8988T (cell line): ENCODE data around the gene MEIOC.
"Not testable (repeated sequence)": the region's sequence is repeated elsewhere in the genome, so short reads cannot be mapped to it uniquely, and the experiment has no call there.

Experiments
- DNase-seq: peaks from one replicate; pipeline ENCODE4 v3.0.0; 2011

The MEIOC gene

GRCh38 chr17:44655983-44656710, at the start of gene MEIOC:
MEIOC (plus strand) TSS chr17:44656468; CDS start chr17:44656614, 146 bp downstream.
- DNase-seq: no peak

GRCh38 chr17:44606658-44607057, 49.6 kb upstream of the MEIOC start:
- DNase-seq: no peak

- DNase-seq: no peak
Measured at GRCh38 chr17:44607836-44608690, 48.2 kb upstream of the MEIOC start.

GRCh38 chr17:44608727-44609435, 47.4 kb upstream of the MEIOC start:
- no peak for DNase-seq

GRCh38 chr17:44610331-44610730, 45.9 kb upstream of the MEIOC start:
- DNase-seq: no peak

GRCh38 chr17:44610871-44611270, 45.4 kb upstream of the MEIOC start:
- DNase-seq: no peak

- no peak for DNase-seq
Measured at GRCh38 chr17:44614862-44615261, 41.4 kb upstream of the MEIOC start.

GRCh38 chr17:44618652-44619051, 37.6 kb upstream of the MEIOC start:
- not testable (repeated sequence) for DNase-seq

GRCh38 chr17:44623070-44623725, 33.1 kb upstream of the MEIOC start:
- no peak for DNase-seq

GRCh38 chr17:44627513-44628242, 28.6 kb upstream of the MEIOC start:
- no peak for DNase-seq

GRCh38 chr17:44628243-44629188, 27.8 kb upstream of the MEIOC start:
- no peak for DNase-seq

- DNase-seq: no peak
Measured at GRCh38 chr17:44629314-44629713, 27.0 kb upstream of the MEIOC start.

- DNase-seq: no peak
Measured at GRCh38 chr17:44630703-44631102, 25.6 kb upstream of the MEIOC start.

GRCh38 chr17:44633998-44634397, 22.3 kb upstream of the MEIOC start:
- no peak for DNase-seq

- not testable (repeated sequence) for DNase-seq
Measured at GRCh38 chr17:44634401-44634800, 21.9 kb upstream of the MEIOC start.

- no peak for DNase-seq
Measured at GRCh38 chr17:44636562-44636961, 19.7 kb upstream of the MEIOC start.

- no peak for DNase-seq
Measured at GRCh38 chr17:44637066-44637465, 19.2 kb upstream of the MEIOC start.

- DNase-seq: no peak
Measured at GRCh38 chr17:44642834-44643233, 13.4 kb upstream of the MEIOC start.

- DNase-seq: no peak
Measured at GRCh38 chr17:44645341-44645740, 10.9 kb upstream of the MEIOC start.

GRCh38 chr17:44646280-44646679, 10.0 kb upstream of the MEIOC start:
- DNase-seq: no peak

- DNase-seq: no peak
Measured at GRCh38 chr17:44647736-44648135, 8.5 kb upstream of the MEIOC start.
